ENCODE data around the gene MYO5A. TPM values are rescaled to one million over a fixed set of nuclear protein-coding genes. Genes with fewer than 3 reads are reported as not detected.
A peak's percentile ranks its signal among the peaks of the same experiment; 100 is the strongest.
"Not testable (repeated sequence)": the region's sequence is repeated elsewhere in the genome, so short reads cannot be mapped to it uniquely, and the experiment has no call there.

The MYO5A gene
- total RNA-seq, 2 donors from 2014 or later = 14.0 to 19.5 TPM

GRCh38 chr15:52424856-52425431 lies 103.7 kb downstream of the MYO5A start:
- Mint-ChIP-seq H3K9me3 (no peaks in the 10 kb centered on the region), H3K27ac (no peak overlapping the region), H3K36me3 (no peaks in the 10 kb centered on the region)
- DNase-seq (ENCODE audit: low spot score in 2 of 2) (no peak), ATAC-seq (no peak)

GRCh38 chr15:52423852-52424251 lies 104.8 kb downstream of the MYO5A start:
- Mint-ChIP-seq H3K36me3 (no peaks in the 10 kb centered on the region), H3K27ac (no peak overlapping the region), H3K9me3 (no peaks in the 10 kb centered on the region)
- DNase-seq (ENCODE audit: low spot score in 2 of 2) (no peak), ATAC-seq (no peak)

- ATAC-seq (no peak), DNase-seq (ENCODE audit: low spot score in 2 of 2) (no peak)
- Mint-ChIP-seq H3K36me3 (no peaks in the 10 kb centered on the region), H3K27ac (peak overlapping the region in 1 of 2 donors; percentile 53), H3K9me3 (no peaks in the 10 kb centered on the region)
Observed at GRCh38 chr15:52422001-52422400, 106.7 kb downstream of the MYO5A start.

- no peak overlapping the region for H3K27ac Mint-ChIP-seq
- H3K9me3 Mint-ChIP-seq = no peaks in the 10 kb centered on the region
- no peaks in the 10 kb centered on the region for H3K36me3 Mint-ChIP-seq
- no peak for ATAC-seq
- DNase-seq (ENCODE audit: low spot score in 2 of 2) = no peak
Observed at GRCh38 chr15:52421029-52421428, 107.7 kb downstream of the MYO5A start.

GRCh38 chr15:52419494-52419893 lies 109.2 kb downstream of the MYO5A start:
- no peaks in the 10 kb centered on the region for H3K36me3 Mint-ChIP-seq
- DNase-seq (ENCODE audit: low spot score in 2 of 2) (no peak), ATAC-seq (no peak)
- H3K9me3 Mint-ChIP-seq = no peaks in the 10 kb centered on the region
- H3K27ac Mint-ChIP-seq = no peak overlapping the region

- DNase-seq (ENCODE audit: low spot score in 2 of 2) (no peak), ATAC-seq (no peak)
- no peak overlapping the region for H3K27ac Mint-ChIP-seq
- no peaks in the 10 kb centered on the region for H3K36me3 Mint-ChIP-seq
- no peaks in the 10 kb centered on the region for H3K9me3 Mint-ChIP-seq
Observed at GRCh38 chr15:52417957-52418356, 110.7 kb downstream of the MYO5A start.

GRCh38 chr15:52417521-52417920 lies 111.2 kb downstream of the MYO5A start:
- DNase-seq (ENCODE audit: low spot score in 2 of 2) = no peak
- no peaks in the 10 kb centered on the region for H3K36me3 Mint-ChIP-seq
- no peaks in the 10 kb centered on the region for H3K9me3 Mint-ChIP-seq
- H3K27ac Mint-ChIP-seq = no peak overlapping the region
- ATAC-seq = no peak

- not testable (repeated sequence) for H3K9me3 Mint-ChIP-seq; DNase-seq (ENCODE audit: low spot score in 2 of 2); H3K27ac Mint-ChIP-seq; H3K36me3 Mint-ChIP-seq; ATAC-seq
Observed at GRCh38 chr15:52416566-52416965, 112.1 kb downstream of the MYO5A start.

GRCh38 chr15:52415628-52416027 lies 113.1 kb downstream of the MYO5A start:
- DNase-seq (ENCODE audit: low spot score in 2 of 2) = no peak
- H3K27ac Mint-ChIP-seq = no peak overlapping the region
- H3K9me3 Mint-ChIP-seq = no peaks in the 10 kb centered on the region
- H3K36me3 Mint-ChIP-seq = no peaks in the 10 kb centered on the region
- ATAC-seq = no peak

- ATAC-seq (no peak), DNase-seq (ENCODE audit: low spot score in 2 of 2) (no peak)
- H3K36me3 Mint-ChIP-seq = no peaks in the 10 kb centered on the region
- H3K27ac Mint-ChIP-seq = no peak overlapping the region
- no peaks in the 10 kb centered on the region for H3K9me3 Mint-ChIP-seq
Observed at GRCh38 chr15:52414936-52415335, 113.7 kb downstream of the MYO5A start.

GRCh38 chr15:52408823-52409222 lies 119.9 kb downstream of the MYO5A start:
- DNase-seq (ENCODE audit: low spot score in 2 of 2) = no peak
- Mint-ChIP-seq H3K9me3 (no peaks in the 10 kb centered on the region), H3K36me3 (no peaks in the 10 kb centered on the region), H3K27ac (no peak overlapping the region)
- no peak for ATAC-seq

- DNase-seq (ENCODE audit: low spot score in 2 of 2) (no peak), ATAC-seq (no peak)
- no peaks in the 10 kb centered on the region for H3K36me3 Mint-ChIP-seq
- H3K9me3 Mint-ChIP-seq = no peaks in the 10 kb centered on the region
- H3K27ac Mint-ChIP-seq = no peak overlapping the region
Observed at GRCh38 chr15:52407374-52407773, 121.3 kb downstream of the MYO5A start.

- DNase-seq (ENCODE audit: low spot score in 2 of 2) = no peak
- ATAC-seq = no peak
- no peaks in the 10 kb centered on the region for H3K36me3 Mint-ChIP-seq
- no peak overlapping the region for H3K27ac Mint-ChIP-seq
- H3K9me3 Mint-ChIP-seq = no peaks in the 10 kb centered on the region
Observed at GRCh38 chr15:52406601-52407000, 122.1 kb downstream of the MYO5A start.

- no peak for ATAC-seq
- no peaks in the 10 kb centered on the region for H3K36me3 Mint-ChIP-seq
- DNase-seq (ENCODE audit: low spot score in 2 of 2) = no peak
- H3K9me3 Mint-ChIP-seq = no peaks in the 10 kb centered on the region
- no peak overlapping the region for H3K27ac Mint-ChIP-seq
Observed at GRCh38 chr15:52405856-52406255, 122.8 kb downstream of the MYO5A start.

GRCh38 chr15:52397118-52397517 lies 131.6 kb downstream of the MYO5A start:
- no peak overlapping the region for H3K27ac Mint-ChIP-seq
- DNase-seq (ENCODE audit: low spot score in 2 of 2) = no peak
- no peaks in the 10 kb centered on the region for H3K9me3 Mint-ChIP-seq
- H3K36me3 Mint-ChIP-seq = no peaks in the 10 kb centered on the region
- ATAC-seq = no peak

GRCh38 chr15:52394118-52394517 lies 134.6 kb downstream of the MYO5A start:
- Mint-ChIP-seq H3K9me3 (no peaks in the 10 kb centered on the region), H3K27ac (no peak overlapping the region), H3K36me3 (no peaks in the 10 kb centered on the region)
- no peak for ATAC-seq
- DNase-seq (ENCODE audit: low spot score in 2 of 2) = no peak

- Mint-ChIP-seq H3K36me3 (no peaks in the 10 kb centered on the region), H3K27ac (no peak overlapping the region), H3K9me3 (no peaks in the 10 kb centered on the region)
- DNase-seq (ENCODE audit: low spot score in 2 of 2) (no peak), ATAC-seq (no peak)
Observed at GRCh38 chr15:52392008-52392687, 136.5 kb downstream of the MYO5A start.

GRCh38 chr15:52391069-52391468 lies 137.6 kb downstream of the MYO5A start:
- Mint-ChIP-seq H3K36me3 (no peaks in the 10 kb centered on the region), H3K27ac (no peak overlapping the region), H3K9me3 (no peaks in the 10 kb centered on the region)
- ATAC-seq (no peak), DNase-seq (ENCODE audit: low spot score in 2 of 2) (no peak)
